Stomach (tissue), 9 donors: ENCODE data around the gene CD9. TPM values are rescaled to one million over a fixed set of nuclear protein-coding genes. Genes with fewer than 3 reads are reported as not detected.
A peak's percentile ranks its signal among the peaks of the same experiment; 100 is the strongest.

ENCODE experiments used
- DNase-seq, 2 donors: peaks; one replicate each; pipeline versions ENCODE4 v3.0.0 to v3.0.0-alpha.2; 2013 to 2019
- H3K27ac ChIP-seq, 5 donors: fragments of 200-600 bp in 4 of 5; sonication (generic) in 4 of 5; one replicate each; pipeline ENCODE4 v1.5.1; 2013 to 2019; ENCODE audit warnings: mild to moderate bottlenecking in 1 of 5, moderate library complexity in 1 of 5
- H3K27me3 ChIP-seq, 3 donors: fragments of 200-600 bp; sonication (generic); one replicate each; pipeline ENCODE4 v1.5.1; 2017 to 2019; ENCODE audit warnings: mixed run types in 1 of 3
- H3K36me3 ChIP-seq, 4 donors: fragments of 200-600 bp; sonication (generic); 1 replicate in 3 of 4; 2 replicates in 1 of 4; pipeline ENCODE4 v1.5.1; 2016 to 2019
- H3K4me1 ChIP-seq, 4 donors: fragments of 200-600 bp; sonication (generic); one replicate each; pipeline ENCODE4 v1.5.1; 2016 to 2019
- H3K4me3 ChIP-seq, 4 donors: fragments of 200-600 bp; sonication (generic) in 3 of 4; one replicate each; pipeline ENCODE4 v1.5.1; 2016 to 2019; ENCODE audit warnings: mild to moderate bottlenecking in 1 of 4
- H3K9me3 ChIP-seq, 4 donors: fragments of 200-600 bp; sonication (generic); one replicate each; pipeline ENCODE4 v1.5.1; 2016 to 2019
- CTCF ChIP-seq, 7 experiments: fragments of 450-650 bp in 4 of 7; fragments of 200-600 bp in 3 of 7; sonication (generic) in 3 of 7; IDR thresholded peaks; one replicate each; pipeline ENCODE4 v1.5.1; 2016 to 2019; ENCODE audit warnings: antibody characterized with exemption in 7 of 7, control low read depth in 2 of 7, mild to moderate bottlenecking in 1 of 7
- EP300 ChIP-seq: sonication (generic); formaldehyde crosslinking; IDR thresholded peaks from one replicate; pipeline ENCODE4 v1.6.1; 2017; ENCODE audit warnings: antibody characterized with exemption
- POLR2A ChIP-seq, 4 donors: fragments of 450-650 bp; IDR thresholded peaks; one replicate each; pipeline ENCODE4 v1.6.1; 2016; ENCODE audit warnings: antibody characterized with exemption in 4 of 4, control low read depth in 2 of 4, mild to moderate bottlenecking in 1 of 4, moderate library complexity in 1 of 4
- POLR2AphosphoS5 ChIP-seq, 3 donors: sonication (generic); formaldehyde crosslinking; IDR thresholded peaks; one replicate each; pipeline ENCODE4 v1.6.1; 2016; ENCODE audit warnings: antibody characterized with exemption in 3 of 3
- WGBS, 5 donors: extraction: QIAGEN DNeasy Blood & Tissue Kit in 3 of 5; methylation state at CpG; one replicate each; pipeline versions ENCODE4 v1.1.5 to v1.1.7; 2013 to 2018; 5-methylcytosine and 5-hydroxymethylcytosine counted together
- intact Hi-C: fragments of 100-400 bp; cut with DNase I; formaldehyde crosslinking; loops from one replicate; pipeline ENCODE4 v1.15.1; 2023; ENCODE audit warnings: low total_unique reads
- polyA plus RNA-seq, 3 donors: library from polyadenylated mRNA; stranded (reverse); fragments of 200-250 nt; gene quantifications; one replicate each; pipeline ENCODE4 v1.2.3, GENCODE V29; 2013
- total RNA-seq, 5 donors: library from RNA; depleted of rRNA; stranded (reverse); fragments of >200 nt; gene quantifications; one replicate each; pipeline versions ENCODE4 v1.1.0 to v1.2.3, GENCODE V29; 2014 to 2016
- donor health status: healthy with polysubstance abuse.
- donor health status: Bipolar disorder and iron deficiency.
- donor health status: healthy.

The CD9 gene
- total and polyA plus RNA-seq, 8 donors = 51.0 to 421 (median 139) TPM

DNA sequence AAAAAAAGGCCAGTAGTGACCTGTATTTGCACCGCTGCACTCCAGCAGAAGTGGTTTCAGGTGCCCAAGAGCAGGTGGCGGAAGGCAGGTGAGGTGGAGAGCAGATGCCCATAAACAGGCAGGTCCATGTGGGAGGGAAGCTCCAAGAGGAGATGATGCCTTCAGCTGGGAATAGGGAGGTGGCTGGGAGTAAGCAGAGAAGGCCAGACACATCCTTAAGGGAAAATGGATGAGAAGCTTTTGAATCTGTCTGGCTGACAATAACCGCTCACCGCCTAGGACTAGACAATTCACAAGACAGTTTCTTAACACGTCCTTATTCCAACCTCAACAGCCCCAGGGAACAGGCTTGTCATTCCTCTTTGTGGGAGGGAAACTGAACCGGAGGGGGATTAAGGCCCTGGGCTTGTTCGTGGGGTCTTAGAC lies 66.4 kb downstream of the CD9 start:
- WGBS, 5 donors = 82 to 89% (median 88%) methylated on average over 7 of the region's 7 CpGs
- H3K27ac ChIP-seq = peak overlapping the region in 2 of 5 donors; percentile 45 to 74
- no peak for DNase-seq
- no peak for TF ChIP-seq CTCF (IDR thresholded peaks at IDR 0.05)
- TF ChIP-seq POLR2A (IDR thresholded peaks at IDR 0.05) = no peak
- no peak overlapping the region for H3K4me3 ChIP-seq
- H3K9me3 ChIP-seq = no peaks in the 10 kb centered on the region
- H3K36me3 ChIP-seq = no peaks in the 10 kb centered on the region
- H3K27me3 ChIP-seq = no peaks in the 10 kb centered on the region
- H3K4me1 ChIP-seq = peaks cover 16 to 36% (median 20%) of the 10 kb centered on the region in 4 donors
- intact Hi-C loops = no loop called here

DNA sequence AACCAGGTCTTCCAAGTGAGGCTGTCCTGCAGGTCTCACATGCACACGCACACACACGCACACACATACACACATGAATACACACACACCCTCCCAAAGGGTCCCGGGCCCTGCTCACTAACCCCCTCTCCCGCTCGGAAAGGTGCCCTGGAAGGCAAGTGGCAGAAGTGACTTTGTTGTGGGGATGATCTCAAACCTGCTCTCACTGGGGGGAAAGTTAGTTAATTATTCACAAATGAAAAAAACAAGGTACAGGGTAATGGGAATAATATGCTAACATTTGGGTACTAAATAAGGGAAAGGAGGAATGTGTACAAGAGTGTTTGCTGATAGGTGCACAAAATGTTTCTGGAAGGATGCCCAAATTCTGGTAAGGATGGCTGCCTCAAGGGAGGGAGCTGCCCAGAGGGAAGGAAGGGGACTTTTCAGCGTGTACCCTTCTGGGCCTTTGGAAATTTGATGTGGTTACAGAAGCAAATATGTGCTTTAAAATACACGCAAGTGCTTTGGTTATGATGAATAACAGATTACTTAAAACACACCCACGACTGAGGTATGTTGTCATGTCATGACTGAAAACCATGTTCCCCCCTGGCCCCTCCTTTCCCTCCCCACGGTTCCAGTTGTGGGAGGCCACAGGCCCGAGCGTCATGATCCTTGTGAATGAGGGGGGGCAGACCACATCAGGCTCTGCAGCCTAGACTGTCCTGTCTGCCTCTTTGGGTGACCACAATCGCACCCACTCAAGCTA lies 66.9 kb downstream of the CD9 start:
- Histone ChIP-seq H3K4me1 (peaks cover 16 to 37% (median 20%) of the 10 kb centered on the region in 4 donors), H3K4me3 (no peak overlapping the region), H3K27me3 (no peaks in the 10 kb centered on the region), H3K9me3 (no peaks in the 10 kb centered on the region), H3K36me3 (no peaks in the 10 kb centered on the region), H3K27ac (peak overlapping the region in 2 of 5 donors; percentile 46 to 74)
- 41 to 57% (median 51%) methylated on average over 12 of the region's 12 CpGs for WGBS, 5 donors
- intact Hi-C loops = no loop called here
- DNase-seq = peak in 1 of 2 donors; percentile 48
- TF ChIP-seq POLR2AphosphoS5 (IDR thresholded peaks at IDR 0.05) (peak in 1 of 3 donors; percentile 19), CTCF (IDR thresholded peaks at IDR 0.05) (no peak), POLR2A (IDR thresholded peaks at IDR 0.05) (no peak)

DNA sequence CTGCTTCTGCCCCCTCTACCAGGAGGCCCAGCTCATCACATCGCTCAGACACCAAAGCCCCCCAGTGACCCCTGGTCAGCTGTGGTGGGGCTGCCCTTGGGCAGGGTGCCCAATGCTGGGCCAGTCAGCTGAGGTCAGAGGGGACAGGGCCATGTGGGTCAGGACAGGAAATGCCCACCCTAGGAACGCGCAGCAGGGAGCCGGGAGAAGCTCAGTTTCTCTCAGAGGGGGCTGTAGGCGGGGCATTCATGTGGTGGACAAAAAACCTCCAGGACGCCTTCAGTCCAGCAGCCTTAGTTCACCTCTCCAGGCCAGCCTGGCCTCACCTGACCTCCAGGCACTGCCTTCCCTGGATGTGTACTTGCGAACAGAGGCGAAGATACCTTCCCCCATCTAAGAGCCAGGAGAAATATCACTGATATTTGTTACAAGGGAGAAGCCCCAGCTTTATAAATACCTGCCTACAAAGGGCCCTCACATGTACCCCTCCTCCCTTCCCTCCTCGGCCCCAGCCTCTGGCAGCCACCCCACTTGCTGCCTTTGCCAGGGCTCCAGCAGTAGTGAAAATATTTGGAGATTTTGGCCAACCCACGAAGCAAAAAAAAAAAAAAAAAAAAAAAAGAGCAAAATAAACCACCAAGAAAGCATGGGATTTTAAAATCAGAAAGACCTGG lies 68.4 kb downstream of the CD9 start:
- peak in 1 of 2 donors; percentile 48 for DNase-seq
- Histone ChIP-seq H3K4me1 (peaks cover 23 to 51% (median 28%) of the 10 kb centered on the region in 4 donors), H3K27ac (peak overlapping the region in 2 of 5 donors; percentile 2 to 74), H3K4me3 (no peak overlapping the region), H3K36me3 (no peaks in the 10 kb centered on the region), H3K9me3 (no peaks in the 10 kb centered on the region), H3K27me3 (no peaks in the 10 kb centered on the region)
- no peak for TF ChIP-seq POLR2A (IDR thresholded peaks at IDR 0.05)
- intact Hi-C loops = no loop called here
- WGBS, 5 donors = 66 to 79% (median 75%) methylated on average over 10 of the region's 10 CpGs

GRCh38 chr12:6269986-6270385 lies 69.8 kb downstream of the CD9 start:
- Histone ChIP-seq H3K4me3 (no peak overlapping the region), H3K4me1 (peaks cover 15 to 49% (median 24%) of the 10 kb centered on the region in 4 donors), H3K27me3 (no peaks in the 10 kb centered on the region), H3K9me3 (no peaks in the 10 kb centered on the region), H3K36me3 (no peaks in the 10 kb centered on the region), H3K27ac (no peak overlapping the region)
- DNase-seq = no peak
- WGBS, 5 donors = 92 to 97% (median 96%) methylated on average over 16 of the region's 16 CpGs
- intact Hi-C loops = loop anchor here (5.0 kb wide), 1 partner anchor 213 kb away; no protein-coding TSS in a partner anchor
- TF ChIP-seq POLR2AphosphoS5 (IDR thresholded peaks at IDR 0.05) (no peak), EP300 (no peak), CTCF (IDR thresholded peaks at IDR 0.05) (no peak)
